Dedifferentiated amniotic fluid mesenchymal stem cell (primary cell): Measurements from ENCODE around the gene FIG4.
A peak's percentile ranks its signal among the peaks of the same experiment; 100 is the strongest.
"Not testable (repeated sequence)": the region's sequence is repeated elsewhere in the genome, so short reads cannot be mapped to it uniquely, and the experiment has no call there.

ENCODE experiments used
- DNase-seq: peaks from one replicate; pipeline ENCODE4 v3.0.0-alpha.2; 2016; ENCODE audit errors: extremely low spot score

The FIG4 gene

GRCh38 chr6:109690737-109691621 is at the start of gene FIG4, which contains the start of gene AK9:
TSS of gene FIG4 (plus strand) at chr6:109691296. CDS start at chr6:109691436, 140 bp downstream.
TSS of gene AK9 (minus strand) at chr6:109691202. CDS start at chr6:109675745, 15,457 bp downstream.
- peak; percentile 96 for DNase-seq

- DNase-seq, result no peak
Observed at GRCh38 chr6:109644131-109644530, 47.0 kb upstream of the FIG4 start.

GRCh38 chr6:109653264-109653663 is 37.8 kb upstream of the FIG4 start:
- no peak for DNase-seq

- no peak for DNase-seq
Observed at GRCh38 chr6:109655761-109656262, 35.3 kb upstream of the FIG4 start.

- DNase-seq, result no peak
Observed at GRCh38 chr6:109660526-109661320, 30.4 kb upstream of the FIG4 start.

GRCh38 chr6:109662192-109662591 is 28.9 kb upstream of the FIG4 start:
- no peak for DNase-seq

GRCh38 chr6:109669811-109670210 is 21.3 kb upstream of the FIG4 start:
- DNase-seq, result no peak

GRCh38 chr6:109671733-109672132 is 19.4 kb upstream of the FIG4 start:
- DNase-seq, result no peak

- no peak for DNase-seq
Observed at GRCh38 chr6:109672175-109672574, 18.9 kb upstream of the FIG4 start.

GRCh38 chr6:109672839-109673238 is 18.3 kb upstream of the FIG4 start:
- no peak for DNase-seq

- no peak for DNase-seq
Observed at GRCh38 chr6:109676724-109677123, 14.4 kb upstream of the FIG4 start.

- DNase-seq, result no peak
Observed at GRCh38 chr6:109678240-109678639, 12.9 kb upstream of the FIG4 start.

GRCh38 chr6:109678661-109679505 is 12.2 kb upstream of the FIG4 start:
- DNase-seq, result not testable (repeated sequence)

GRCh38 chr6:109686566-109687265 is 4.4 kb upstream of the FIG4 start:
- no peak for DNase-seq

- DNase-seq, result peak; percentile 51
Observed at GRCh38 chr6:109687271-109687761, 3.8 kb upstream of the FIG4 start.

- no peak for DNase-seq
Observed at GRCh38 chr6:109690373-109690736, 741 bp upstream of the FIG4 start.

GRCh38 chr6:109693111-109693510 is 2.0 kb downstream of the FIG4 start:
- no peak for DNase-seq

- DNase-seq, result no peak
Observed at GRCh38 chr6:109695468-109695867, 4.4 kb downstream of the FIG4 start.

GRCh38 chr6:109696355-109696754 is 5.3 kb downstream of the FIG4 start:
- DNase-seq, result no peak

- no peak for DNase-seq
Observed at GRCh38 chr6:109701221-109701620, 10.1 kb downstream of the FIG4 start.

GRCh38 chr6:109701774-109702173 is 10.7 kb downstream of the FIG4 start:
- DNase-seq, result no peak
